Parathyroid adenoma (tissue), 2 donors: Measurements from ENCODE around the gene SLC7A1.

Source experiments
- H2AFZ ChIP-seq: fragments of 300-600 bp; sonication (generic); one replicate; pipeline ENCODE4 v1.7.0; 2017; ENCODE audit warnings: antibody characterized with exemption, mild to moderate bottlenecking
- H3K27ac ChIP-seq: fragments of 300-600 bp; sonication (generic); one replicate; pipeline ENCODE4 v1.7.0; 2017
- H3K27me3 ChIP-seq: fragments of 300-600 bp; sonication (generic); one replicate; pipeline ENCODE4 v1.7.0; 2017; ENCODE audit warnings: low read length; ENCODE audit not compliant: control insufficient read depth, insufficient read depth
- H3K36me3 ChIP-seq: fragments of 300-600 bp; sonication (generic); one replicate; pipeline ENCODE4 v1.7.0; 2017; ENCODE audit warnings: low read length; ENCODE audit not compliant: control insufficient read depth, insufficient read depth
- H3K4me1 ChIP-seq: fragments of 300-600 bp; sonication (generic); one replicate; pipeline ENCODE4 v1.7.0; 2017; ENCODE audit warnings: control low read depth
- H3K4me2 ChIP-seq: fragments of 300-600 bp; sonication (generic); one replicate; pipeline ENCODE4 v1.7.0; 2017; ENCODE audit warnings: low read length
- H3K4me3 ChIP-seq: fragments of 300-600 bp; sonication (generic); one replicate; pipeline ENCODE4 v1.7.0; 2017; ENCODE audit warnings: low read depth, low read length
- H3K79me2 ChIP-seq: fragments of 300-600 bp; sonication (generic); one replicate; pipeline ENCODE4 v1.7.0; 2017; ENCODE audit warnings: control low read depth
- H3K9ac ChIP-seq: fragments of 300-600 bp; sonication (generic); one replicate; pipeline ENCODE4 v1.7.0; 2017; ENCODE audit warnings: mild to moderate bottlenecking
- H3K9me3 ChIP-seq: fragments of 300-600 bp; sonication (generic); one replicate; pipeline ENCODE4 v1.7.0; 2017; ENCODE audit warnings: low read length; ENCODE audit not compliant: control insufficient read depth
- CTCF ChIP-seq: fragments of 300-600 bp; sonication (generic); IDR thresholded peaks from one replicate; pipeline ENCODE4 v1.7.0; 2017; ENCODE audit warnings: antibody characterized with exemption, mild to moderate bottlenecking
- donor health status: primary hyperparathyroidism.

Gene SLC7A1

GRCh38 chr13:29482504-29482903, 113.0 kb downstream of the SLC7A1 start:
- Histone ChIP-seq H3K4me1 (no peaks in the 10 kb centered on the region), H3K9ac (no peak overlapping the region), H2AFZ (no peak overlapping the region), H3K4me2 (no peak overlapping the region), H3K79me2 (no peaks in the 10 kb centered on the region), H3K9me3 (no peaks in the 10 kb centered on the region), H3K4me3 (no peak overlapping the region), H3K36me3 (no peaks in the 10 kb centered on the region), H3K27ac (no peak overlapping the region), H3K27me3 (no peaks in the 10 kb centered on the region)
- no peak for TF ChIP-seq CTCF

DNA sequence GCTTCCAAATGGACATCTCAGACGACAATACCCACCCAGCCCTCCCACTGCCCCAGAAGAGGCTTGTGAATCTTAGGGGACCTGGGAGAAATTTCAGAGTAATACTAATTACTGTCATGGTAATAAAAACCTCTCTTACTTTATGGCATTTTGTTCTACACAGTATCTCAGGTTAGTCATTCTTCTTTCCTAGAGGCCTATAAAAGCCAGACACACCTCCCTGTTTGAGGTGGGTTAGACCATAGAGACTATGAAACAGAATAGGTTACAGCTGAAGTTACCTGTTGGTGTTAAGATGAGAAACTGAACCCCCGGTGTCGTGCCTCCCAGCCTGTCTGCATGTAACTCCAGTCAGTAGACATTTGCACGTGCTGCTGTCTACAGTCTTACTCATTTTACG, 113.9 kb downstream of the SLC7A1 start:
- no peaks in the 10 kb centered on the region for H3K9me3 ChIP-seq
- no peaks in the 10 kb centered on the region for H3K36me3 ChIP-seq
- no peak for TF ChIP-seq CTCF
- H3K9ac ChIP-seq: no peak overlapping the region
- H3K27me3 ChIP-seq: no peaks in the 10 kb centered on the region
- H3K4me1 ChIP-seq: no peaks in the 10 kb centered on the region
- H3K4me3 ChIP-seq: no peak overlapping the region
- H2AFZ ChIP-seq: no peak overlapping the region
- H3K4me2 ChIP-seq: no peak overlapping the region
- no peaks in the 10 kb centered on the region for H3K79me2 ChIP-seq
- no peak overlapping the region for H3K27ac ChIP-seq

- H3K36me3 ChIP-seq: no peaks in the 10 kb centered on the region
- H3K9me3 ChIP-seq: no peaks in the 10 kb centered on the region
- no peaks in the 10 kb centered on the region for H3K27me3 ChIP-seq
- H3K27ac ChIP-seq: no peak overlapping the region
- no peak overlapping the region for H2AFZ ChIP-seq
- no peak overlapping the region for H3K9ac ChIP-seq
- H3K4me1 ChIP-seq: no peaks in the 10 kb centered on the region
- no peak for TF ChIP-seq CTCF
- no peak overlapping the region for H3K4me2 ChIP-seq
- no peak overlapping the region for H3K4me3 ChIP-seq
- H3K79me2 ChIP-seq: no peaks in the 10 kb centered on the region
These were observed 114.5 kb downstream of the SLC7A1 start for GRCh38 chr13:29480893-29481525.

DNA sequence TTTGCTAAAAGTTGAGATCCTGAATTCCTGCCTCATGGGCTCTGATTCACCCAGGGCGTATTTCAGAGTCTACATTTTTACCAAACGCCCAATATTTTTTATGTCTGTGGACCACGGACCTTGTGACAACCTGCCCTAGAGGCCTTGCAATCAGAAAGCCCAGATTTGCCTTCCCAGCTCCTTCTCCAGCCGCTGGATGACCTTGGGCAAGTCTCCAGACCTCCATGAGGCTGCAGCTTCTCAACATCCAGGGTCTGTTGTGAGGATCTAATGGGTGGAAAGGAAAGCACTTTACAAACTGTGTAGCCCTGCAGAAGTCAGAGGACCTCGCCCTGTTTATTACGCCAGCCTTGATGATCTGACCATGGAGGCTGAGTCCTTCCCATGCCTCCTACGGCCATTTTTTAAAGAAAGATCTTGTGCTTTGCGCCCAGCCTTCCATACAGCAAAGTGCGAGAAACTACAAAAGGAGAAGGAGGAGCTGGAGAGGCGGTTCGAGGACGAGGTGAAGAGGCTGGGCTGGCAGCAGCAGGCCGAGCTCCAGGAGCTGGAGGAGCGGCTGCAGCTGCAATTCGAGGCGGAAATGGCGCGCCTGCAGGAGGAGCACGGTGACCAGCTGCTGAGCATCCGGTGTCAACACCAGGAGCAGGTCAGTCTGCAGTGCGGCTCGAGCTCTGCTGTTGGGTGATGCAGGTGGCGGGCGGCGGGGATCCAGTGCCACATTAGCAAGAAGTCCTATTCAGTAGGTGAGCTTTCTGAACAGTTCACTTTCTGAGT, 115.6 kb downstream of the SLC7A1 start:
- no peak overlapping the region for H3K9ac ChIP-seq
- no peak overlapping the region for H3K27ac ChIP-seq
- no peak overlapping the region for H2AFZ ChIP-seq
- H3K4me2 ChIP-seq: no peak overlapping the region
- H3K27me3 ChIP-seq: no peaks in the 10 kb centered on the region
- H3K9me3 ChIP-seq: no peaks in the 10 kb centered on the region
- H3K79me2 ChIP-seq: no peaks in the 10 kb centered on the region
- no peak overlapping the region for H3K4me3 ChIP-seq
- TF ChIP-seq CTCF: no peak
- H3K36me3 ChIP-seq: no peaks in the 10 kb centered on the region
- no peaks in the 10 kb centered on the region for H3K4me1 ChIP-seq
